IMR-90 (cell line): ENCODE measurements around the gene PRKCE. TPM values are rescaled to one million over a fixed set of nuclear protein-coding genes. Genes with fewer than 3 reads are reported as not detected.

ENCODE experiments used
- ATAC-seq: fragments of 200-7000 bp; cut with Tn5 transposase; 2 replicates; pipeline ENCODE4 v1.9.1; 2020; ENCODE audit warnings: low read depth, mild to moderate bottlenecking, moderate library complexity
- BruUV-seq: library from RNA; stranded (reverse); fragments of 400-500 nt; replicated peaks from 2 replicates; lab custom pipeline; 2021; lab: Mats Ljungman, UMichigan
- CTCF ChIA-PET: fragments of 300-600 bp; formaldehyde crosslinking; extraction: SDS; loops from one replicate; lab custom pipeline; 2021; ENCODE audit warnings: antibody characterized with exemption; lab: Yijun Ruan, JAX
- POLR2A ChIA-PET: fragments of 300-600 bp; sonication (Branson Sonifier 250); formaldehyde crosslinking; loops from one replicate; lab custom pipeline; 2022; ENCODE audit warnings: antibody characterized with exemption; ENCODE audit not compliant: unreplicated experiment; lab: Charles Lee
- DNase-seq: peaks from one replicate; pipeline ENCODE4 v3.0.0; 2013
- H2AFZ ChIP-seq: replicated peaks from 2 replicates; pipeline ENCODE3; 2013; ENCODE audit warnings: low read length, mild to moderate bottlenecking; ENCODE audit not compliant: poor library complexity
- H2AK5ac ChIP-seq: 2 replicates; pipeline ENCODE4 v1.6.1; 2013; ENCODE audit warnings: low read depth, low read length, inconsistent platforms
- H2AK9ac ChIP-seq: replicated peaks from 2 replicates; pipeline ENCODE3; 2013; ENCODE audit warnings: mild to moderate bottlenecking, low read depth, low read length, moderate library complexity; ENCODE audit not compliant: poor library complexity
- H2BK120ac ChIP-seq: 2 replicates; pipeline ENCODE4 v1.6.1; 2013; ENCODE audit warnings: low read depth, low read length, inconsistent platforms
- H2BK15ac ChIP-seq: 3 replicates; pipeline ENCODE4 v1.6.1; 2013; ENCODE audit warnings: low read depth, low read length, inconsistent platforms
- H2BK20ac ChIP-seq: 2 replicates; pipeline ENCODE4 v1.6.1; 2013; ENCODE audit warnings: low read depth, mild to moderate bottlenecking, inconsistent platforms, low read length, moderate library complexity
- H2BK5ac ChIP-seq: 2 replicates; pipeline ENCODE4 v1.6.1; 2013; ENCODE audit warnings: mild to moderate bottlenecking, low read depth, low read length, inconsistent platforms; ENCODE audit not compliant: poor library complexity, severe bottlenecking
- H3K14ac ChIP-seq: replicated peaks from 2 replicates; pipeline ENCODE4 v1.6.1; 2013; ENCODE audit warnings: low read depth, low read length, inconsistent platforms
- H3K18ac ChIP-seq: 2 replicates; pipeline ENCODE4 v1.6.1; 2013; ENCODE audit warnings: low read depth, low read length, control low read depth
- H3K23ac ChIP-seq: 2 replicates; pipeline ENCODE4 v1.6.1; 2013; ENCODE audit warnings: low read depth, low read length, inconsistent platforms
- H3K27ac ChIP-seq: 2 replicates; pipeline ENCODE4 v1.5.1; 2013; ENCODE audit warnings: mild to moderate bottlenecking, control low read depth, low read length; ENCODE audit not compliant: insufficient read depth
- H3K27me3 ChIP-seq: 2 replicates; pipeline ENCODE4 v1.6.1; 2013; ENCODE audit warnings: low read length; ENCODE audit not compliant: control insufficient read depth, insufficient read depth
- H3K36me3 ChIP-seq: 2 replicates; pipeline ENCODE4 v1.6.1; 2013; ENCODE audit warnings: low read length, mixed read lengths; ENCODE audit not compliant: control insufficient read depth, insufficient read depth
- H3K4ac ChIP-seq: 2 replicates; pipeline ENCODE4 v1.6.1; 2013; ENCODE audit warnings: low read depth, low read length, inconsistent platforms
- H3K4me1 ChIP-seq: 2 replicates; pipeline ENCODE4 v1.6.1; 2013; ENCODE audit warnings: low read length, mixed read lengths; ENCODE audit not compliant: control insufficient read depth, insufficient read depth
- H3K4me2 ChIP-seq: 2 replicates; pipeline ENCODE4 v1.6.1; 2013; ENCODE audit warnings: low read depth, mild to moderate bottlenecking, control low read depth, low read length, moderate library complexity
- H3K4me3 ChIP-seq: 2 replicates; pipeline ENCODE4 v1.5.1; 2013; ENCODE audit warnings: low read depth, mild to moderate bottlenecking, control low read depth, low read length, moderate library complexity; ENCODE audit not compliant: insufficient read depth
- H3K56ac ChIP-seq: 2 replicates; pipeline ENCODE4 v1.6.1; 2013; ENCODE audit warnings: low read length, inconsistent platforms; ENCODE audit not compliant: insufficient read depth; ENCODE audit errors: extremely low read depth
- H3K79me1 ChIP-seq, 2 experiments: 2 replicates each; pipeline ENCODE4 v1.6.1; 2013; ENCODE audit warnings: low read length in 2 of 2, inconsistent platforms in 1 of 2, low read depth in 1 of 2
- H3K9ac ChIP-seq: 2 replicates; pipeline ENCODE4 v1.6.1; 2013; ENCODE audit warnings: low read depth, low read length, control low read depth
- H3K9me1 ChIP-seq: 2 replicates; pipeline ENCODE4 v1.6.1; 2013; ENCODE audit warnings: low read length, inconsistent platforms; ENCODE audit not compliant: insufficient read depth
- H3K9me3 ChIP-seq: 2 replicates; pipeline ENCODE4 v1.6.1; 2013; ENCODE audit warnings: low read length; ENCODE audit not compliant: control insufficient read depth, insufficient read depth
- H4K20me1 ChIP-seq: 2 replicates; pipeline ENCODE4 v1.6.1; 2013; ENCODE audit warnings: low read length, inconsistent platforms; ENCODE audit not compliant: insufficient read depth
- H4K5ac ChIP-seq: 2 replicates; pipeline ENCODE4 v1.6.1; 2013; ENCODE audit warnings: mild to moderate bottlenecking, low read depth, low read length, control low read depth
- H4K8ac ChIP-seq, 2 experiments: 2 replicates each; pipeline ENCODE4 v1.6.1; 2013; ENCODE audit warnings: low read depth in 2 of 2, low read length in 2 of 2, control low read depth in 1 of 2, inconsistent platforms in 1 of 2
- H4K91ac ChIP-seq: 2 replicates; pipeline ENCODE4 v1.6.1; 2013; ENCODE audit warnings: low read depth, low read length, inconsistent platforms; ENCODE audit not compliant: insufficient read depth
- CHD1 ChIP-seq: IDR thresholded peaks from 2 replicates; pipeline ENCODE4 v1.6.1; 2012; ENCODE audit warnings: low read depth, low read length, improper control_type of control experiment
- WGBS, 2 experiments: methylation state at CpG; one replicate each; pipeline versions ENCODE4 v1.1.5 to v1.1.7; 2013; ENCODE audit warnings: missing lambda C conversion rate in 2 of 2; ENCODE audit not compliant: insufficient read length in 1 of 2; ENCODE audit errors: extremely low coverage in 2 of 2; 5-methylcytosine and 5-hydroxymethylcytosine counted together
- dilution Hi-C: fragments of 300-500 bp; cut with HindIII; formaldehyde crosslinking; loops from one replicate; pipeline ENCODE4 v1.14.3; 2018; ENCODE audit warnings: low sequenced_read_pairs; ENCODE audit not compliant: unreplicated experiment
- in situ Hi-C: fragments of 300-500 bp; cut with MboI; formaldehyde crosslinking; loops from 3 replicates; pipeline ENCODE4 v1.14.3; 2019; ENCODE audit warnings: low sequenced_read_pairs, inconsistent platforms, mixed read lengths
- intact Hi-C: fragments of 100-400 bp; cut with micrococcal nuclease; formaldehyde crosslinking; loops from 2 replicates; pipeline ENCODE4 v1.10.0; 2022
- polyA plus RNA-seq, 3 experiments: library from polyadenylated mRNA; depleted of rRNA; stranded (reverse); fragments of >200 nt; gene quantifications; 2 replicates each; pipeline ENCODE4 v1.2.3, GENCODE V29; 2012; ENCODE audit warnings: low replicate concordance in 1 of 3
- total RNA-seq: library from RNA; depleted of rRNA; stranded (reverse); fragments of >200 nt; gene quantifications from 2 replicates; pipeline ENCODE4 v1.2.3, GENCODE V29; 2012

The PRKCE gene
- total and polyA plus RNA-seq, 2 of the 4 experiments (the other 2 are of a cell fraction), result 8.1 to 32.4 TPM

DNA sequence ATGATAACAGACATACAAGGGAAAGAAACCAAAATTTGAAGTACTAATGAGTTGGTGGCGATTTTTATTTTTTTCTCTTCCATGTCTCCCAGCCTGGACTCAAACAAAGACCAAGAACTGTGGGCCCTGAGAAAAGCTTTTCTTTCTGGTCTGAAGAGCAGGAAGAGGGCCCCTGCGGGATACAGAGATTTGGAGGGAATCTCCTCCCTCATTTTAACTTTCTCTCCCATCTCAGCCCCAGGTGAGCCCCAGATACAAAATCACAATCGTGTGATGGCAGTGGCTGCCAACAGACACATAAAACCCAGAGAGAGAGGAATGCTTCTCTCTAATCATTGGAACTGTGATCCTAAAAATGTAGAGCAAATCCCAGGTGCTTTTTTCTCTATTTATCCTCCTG lies 19.5 kb upstream of the PRKCE start:
- no peak overlapping the region for H3K18ac ChIP-seq
- H3K79me1 ChIP-seq, result no peaks in the 10 kb centered on the region
- H3K9me1 ChIP-seq, result no peaks in the 10 kb centered on the region
- no peak overlapping the region for H2BK120ac ChIP-seq
- H4K8ac ChIP-seq, result no peak overlapping the region
- no peak overlapping the region for H2AFZ ChIP-seq
- H3K4me2 ChIP-seq, result no peak overlapping the region
- H3K9ac ChIP-seq, result no peak overlapping the region
- intact Hi-C loops, result loop anchor here (5.0 kb wide), 1 partner anchor 720 kb away; no protein-coding TSS in a partner anchor
- CTCF ChIA-PET, result interaction anchor here (0.5 kb wide), 1 partner anchor 24 kb away, joined by 5 read pairs; no protein-coding TSS in a partner anchor
- H4K20me1 ChIP-seq, result no peaks in the 10 kb centered on the region
- DNase-seq, result no peak
- no CpG with 5 or more reads among the region's 3 CpGs for WGBS, 2 experiments
- in situ Hi-C loops, result loop anchor here (25.0 kb wide), 1 partner anchor 680 kb away; no protein-coding TSS in a partner anchor
- H3K36me3 ChIP-seq, result no peaks in the 10 kb centered on the region
- ATAC-seq, result no peak
- no peak overlapping the region for H2BK20ac ChIP-seq
- dilution Hi-C loops, result loop anchor here (25.0 kb wide), 1 partner anchor 305 kb away; no protein-coding TSS in a partner anchor
- no peak overlapping the region for H3K4me3 ChIP-seq
- 0 out of 2 replicates have a peak, but pooled peaks cover 2% of the 10 kb centered on the region for H3K9me3 ChIP-seq
- H3K27me3 ChIP-seq, result peaks cover 53% of the 10 kb centered on the region
- TF ChIP-seq CHD1, result no peak
- H2BK5ac ChIP-seq, result no peak overlapping the region
- H3K4ac ChIP-seq, result no peak overlapping the region
- POLR2A ChIA-PET, result interaction anchor here (0.6 kb wide), 1 partner anchor 292 kb away, joined by 6 read pairs; no protein-coding TSS in a partner anchor
- H4K91ac ChIP-seq, result no peak overlapping the region
- H2AK9ac ChIP-seq, result no peak overlapping the region
- no peak overlapping the region for H3K56ac ChIP-seq
- no TSS peak for BruUV-seq
- no peak overlapping the region for H4K5ac ChIP-seq
- H3K23ac ChIP-seq, result no peak overlapping the region
- no peak overlapping the region for H2AK5ac ChIP-seq
- no peak overlapping the region for H3K14ac ChIP-seq
- H3K4me1 ChIP-seq, result peaks cover 2% of the 10 kb centered on the region; the same call in 1 of the 2 replicates
- H2BK15ac ChIP-seq, result no peak overlapping the region
- no peak overlapping the region for H3K27ac ChIP-seq
